NCI-H82 treated with DMSO at 0.1 percent for 48 hours (cell line): ENCODE results near the gene HELZ.
"Not testable (repeated sequence)": the region's sequence is repeated elsewhere in the genome, so short reads cannot be mapped to it uniquely, and the experiment has no call there.

Experiments used
- DNase-seq: peaks from one replicate; lab custom pipeline; 2025; ENCODE audit not compliant: unreplicated experiment; lab: John Stamatoyannopoulos, UW

Gene HELZ

GRCh38 chr17:67054011-67054591, 190.9 kb downstream of the HELZ start:
- no peak for DNase-seq

GRCh38 chr17:67053438-67054000, 191.5 kb downstream of the HELZ start:
- no peak for DNase-seq

GRCh38 chr17:67052720-67053437, 192.1 kb downstream of the HELZ start:
- no peak for DNase-seq

- DNase-seq, result no peak
Measured at GRCh38 chr17:67051837-67052236, 193.2 kb downstream of the HELZ start.

GRCh38 chr17:67051155-67051538, 193.8 kb downstream of the HELZ start:
- DNase-seq, result no peak

GRCh38 chr17:67050471-67051154, 194.4 kb downstream of the HELZ start:
- DNase-seq, result no peak

GRCh38 chr17:67050066-67050465, 194.9 kb downstream of the HELZ start:
- no peak for DNase-seq

- DNase-seq, result no peak
Measured at GRCh38 chr17:67049025-67049739, 195.8 kb downstream of the HELZ start.

GRCh38 chr17:67047382-67047781, 197.6 kb downstream of the HELZ start:
- no peak for DNase-seq

- no peak for DNase-seq
Measured at GRCh38 chr17:67046398-67046797, 198.6 kb downstream of the HELZ start.

GRCh38 chr17:67044940-67045339, 200.1 kb downstream of the HELZ start:
- DNase-seq, result no peak

GRCh38 chr17:67044016-67044772, 200.8 kb downstream of the HELZ start, which contains the start of gene CACNG1:
CACNG1 (plus strand) TSS chr17:67044554; CDS start chr17:67044661, 107 bp downstream.
- DNase-seq, result no peak

GRCh38 chr17:67043283-67043682, 201.7 kb downstream of the HELZ start:
- DNase-seq, result no peak

GRCh38 chr17:67041941-67042899, 202.8 kb downstream of the HELZ start:
- no peak for DNase-seq

- no peak for DNase-seq
Measured at GRCh38 chr17:67041531-67041930, 203.5 kb downstream of the HELZ start.

- DNase-seq, result not testable (repeated sequence)
Measured at GRCh38 chr17:67041119-67041518, 203.9 kb downstream of the HELZ start.

- no peak for DNase-seq
Measured at GRCh38 chr17:67040652-67041051, 204.3 kb downstream of the HELZ start.

GRCh38 chr17:67038861-67039365, 206.1 kb downstream of the HELZ start:
- no peak for DNase-seq
